ENCODE data around the gene RMRP.

RMRP gene

GRCh38 chr9:35686222-35687203 lies 28.7 kb upstream of the RMRP start:
- no peak for DNase-seq (ENCODE audit: low spot score)

DNA sequence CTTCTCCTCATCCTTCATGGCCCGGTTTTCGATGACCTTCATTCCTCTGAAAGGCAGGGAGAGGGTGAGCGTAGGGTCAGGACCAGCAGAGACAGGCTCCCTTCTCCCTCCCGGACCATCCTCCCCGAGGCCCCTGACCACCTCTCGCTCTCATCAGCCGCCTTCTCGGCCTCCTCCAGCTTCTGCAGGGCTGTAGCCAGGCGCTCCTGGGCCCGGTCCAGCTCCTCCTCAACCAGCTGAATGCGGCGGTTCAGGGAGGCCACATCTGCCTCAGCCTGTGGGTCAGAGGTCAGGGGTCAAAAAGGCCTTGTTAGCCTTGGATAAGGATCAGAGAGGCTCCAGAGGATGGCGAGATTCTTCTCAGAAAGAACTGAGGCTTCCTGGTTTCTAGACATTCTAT lies 27.7 kb upstream of the RMRP start:
- DNase-seq (ENCODE audit: low spot score) = no peak

- no peak for DNase-seq (ENCODE audit: low spot score)
Observed at GRCh38 chr9:35684921-35685320, 27.1 kb upstream of the RMRP start.

DNA sequence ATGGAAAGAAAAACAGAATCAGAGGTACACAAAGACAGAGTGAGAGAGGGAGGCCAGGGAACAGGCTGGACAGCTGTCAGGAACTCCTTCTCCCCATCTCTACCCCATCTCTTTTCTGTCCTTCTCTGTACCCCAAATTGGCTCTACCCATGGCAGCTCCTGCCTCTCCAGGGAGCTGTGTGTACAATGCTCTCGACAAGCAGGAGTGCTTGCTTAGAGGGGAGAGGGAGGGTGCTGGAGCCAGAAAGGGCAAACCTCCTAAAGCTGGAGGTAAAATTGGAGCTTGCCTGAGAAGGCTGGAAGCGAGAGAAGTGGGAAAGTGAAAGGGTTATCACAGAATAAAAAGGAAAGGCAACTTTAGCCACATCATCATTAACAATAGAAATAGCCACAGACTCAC lies 25.5 kb upstream of the RMRP start:
- DNase-seq (ENCODE audit: low spot score) = no peak

DNA sequence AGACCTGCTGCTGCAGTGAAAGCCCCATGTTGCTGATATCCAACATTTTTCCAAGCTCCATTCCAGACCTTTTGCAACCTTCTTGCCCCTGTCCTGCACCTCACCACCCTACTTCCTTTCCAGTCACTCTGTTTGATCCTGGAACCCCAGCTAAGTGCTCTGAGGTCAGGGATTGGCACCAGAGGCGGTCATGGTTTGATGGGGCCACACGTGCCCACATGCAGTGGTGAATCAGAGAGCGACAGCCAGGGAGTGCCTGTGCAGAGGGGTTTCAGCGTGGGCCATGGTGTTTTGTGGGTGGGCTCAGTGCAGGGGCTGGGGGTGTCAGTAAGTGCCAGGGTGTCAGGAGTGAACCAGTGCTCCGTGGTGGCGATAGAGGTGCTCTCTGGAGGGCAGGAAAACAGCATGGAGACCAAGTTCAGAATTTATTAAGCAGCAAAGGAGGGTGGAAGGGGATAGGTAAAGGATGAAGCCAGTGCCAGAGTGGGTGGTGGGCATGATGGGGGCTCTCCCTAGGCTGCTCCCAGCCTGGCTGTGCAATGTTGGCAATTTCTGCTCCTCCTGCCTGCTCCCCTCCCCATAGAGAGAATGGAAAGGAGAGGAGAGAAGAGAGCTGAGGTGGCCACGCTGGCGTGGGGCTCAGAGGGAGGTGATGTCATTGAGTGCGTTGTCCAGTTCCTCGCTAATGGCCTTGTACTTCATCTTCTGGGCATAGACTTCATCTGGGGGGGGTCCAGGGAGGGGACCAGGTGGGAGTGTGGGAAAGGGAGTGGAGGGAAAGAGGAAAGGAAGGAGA lies 24.9 kb upstream of the RMRP start:
- DNase-seq (ENCODE audit: low spot score) = no peak

DNA sequence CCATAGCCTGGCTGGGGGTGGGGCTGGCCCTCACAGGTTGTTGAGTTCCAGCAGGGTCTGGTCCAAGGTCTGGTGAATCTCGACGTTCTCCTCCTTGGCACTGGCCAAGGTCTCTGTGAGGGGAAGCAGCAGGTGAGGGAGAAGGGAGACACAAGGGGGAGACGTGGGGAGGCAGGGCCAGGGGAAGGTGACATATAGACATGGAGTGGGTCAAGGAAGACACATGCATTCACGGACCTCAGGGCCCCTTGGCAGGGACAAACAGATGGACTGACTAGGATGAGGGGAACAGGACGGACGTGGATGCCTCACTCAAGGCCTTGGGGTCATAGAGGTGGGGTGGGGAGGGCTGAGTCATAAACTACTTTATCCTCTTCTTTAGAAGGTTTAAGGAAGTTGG lies 24.2 kb upstream of the RMRP start:
- DNase-seq (ENCODE audit: low spot score) = no peak

- no peak for DNase-seq (ENCODE audit: low spot score)
Observed at GRCh38 chr9:35681341-35682002, 23.7 kb upstream of the RMRP start.

GRCh38 chr9:35680331-35681105 lies 22.7 kb upstream of the RMRP start:
- DNase-seq (ENCODE audit: low spot score) = no peak

GRCh38 chr9:35679766-35680330 lies 22.0 kb upstream of the RMRP start:
- DNase-seq (ENCODE audit: low spot score) = no peak

- no peak for DNase-seq (ENCODE audit: low spot score)
Observed at GRCh38 chr9:35679091-35679490, 21.3 kb upstream of the RMRP start.

GRCh38 chr9:35675732-35676392 lies 18.0 kb upstream of the RMRP start:
- DNase-seq (ENCODE audit: low spot score) = peak; percentile 17

DNA sequence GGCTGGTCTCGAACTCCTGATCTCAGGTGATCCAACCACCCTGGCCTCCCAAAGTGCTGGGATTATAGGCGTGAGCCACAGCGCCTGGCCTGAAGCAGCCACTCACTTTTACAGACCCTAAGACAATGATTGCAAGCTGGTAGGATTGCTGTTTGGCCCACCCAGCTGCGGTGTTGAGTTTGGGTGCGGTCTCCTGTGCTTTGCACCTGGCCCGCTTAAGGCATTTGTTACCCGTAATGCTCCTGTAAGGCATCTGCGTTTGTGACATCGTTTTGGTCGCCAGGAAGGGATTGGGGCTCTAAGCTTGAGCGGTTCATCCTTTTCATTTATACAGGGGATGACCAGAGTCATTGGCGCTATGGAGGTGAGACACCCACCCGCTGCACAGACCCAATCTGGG lies 17.4 kb upstream of the RMRP start:
- DNase-seq (ENCODE audit: low spot score) = no peak

GRCh38 chr9:35674025-35674361 lies 16.2 kb upstream of the RMRP start:
- no peak for DNase-seq (ENCODE audit: low spot score)

DNA sequence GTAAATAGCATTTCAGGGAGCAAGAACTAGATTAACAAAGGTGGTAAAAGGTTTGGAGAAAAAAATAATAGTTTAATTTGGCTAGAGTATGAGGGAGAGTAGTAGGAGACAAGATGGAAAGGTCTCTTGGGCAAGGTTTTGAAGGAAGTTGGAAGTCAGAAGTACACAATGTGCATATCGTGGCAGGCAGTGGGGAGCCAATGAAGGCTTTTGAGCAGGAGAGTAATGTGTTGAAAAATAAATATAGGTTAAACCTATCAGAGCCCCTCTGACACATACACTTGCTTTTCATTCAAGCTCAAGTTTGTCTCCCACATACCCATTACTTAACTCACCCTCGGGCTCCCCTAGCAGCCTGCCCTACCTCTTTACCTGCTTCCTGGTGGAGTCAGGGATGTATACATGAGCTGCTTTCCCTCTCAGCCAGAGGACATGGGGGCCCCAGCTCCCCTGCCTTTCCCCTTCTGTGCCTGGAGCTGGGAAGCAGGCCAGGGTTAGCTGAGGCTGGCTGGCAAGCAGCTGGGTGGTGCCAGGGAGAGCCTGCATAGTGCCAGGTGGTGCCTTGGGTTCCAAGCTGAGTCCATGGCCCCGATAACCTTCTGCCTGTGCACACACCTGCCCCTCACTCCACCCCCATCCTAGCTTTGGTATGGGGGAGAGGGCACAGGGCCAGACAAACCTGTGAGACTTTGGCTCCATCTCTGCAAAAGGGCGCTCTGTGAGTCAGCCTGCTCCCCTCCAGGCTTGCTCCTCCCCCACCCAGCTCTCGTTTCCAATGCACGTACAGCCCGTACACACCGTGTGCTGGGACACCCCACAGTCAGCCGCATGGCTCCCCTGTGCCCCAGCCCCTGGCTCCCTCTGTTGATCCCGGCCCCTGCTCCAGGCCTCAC lies 15.6 kb upstream of the RMRP start, which contains the start of gene CA9:
Gene CA9, plus strand, starts transcription at position 797 of the 893 bp plus-strand sequence. Its CDS starts 32 bp downstream, at position 829.
- no peak for DNase-seq (ENCODE audit: low spot score)

GRCh38 chr9:35669331-35670145 lies 11.7 kb upstream of the RMRP start:
- DNase-seq (ENCODE audit: low spot score) = no peak

DNA sequence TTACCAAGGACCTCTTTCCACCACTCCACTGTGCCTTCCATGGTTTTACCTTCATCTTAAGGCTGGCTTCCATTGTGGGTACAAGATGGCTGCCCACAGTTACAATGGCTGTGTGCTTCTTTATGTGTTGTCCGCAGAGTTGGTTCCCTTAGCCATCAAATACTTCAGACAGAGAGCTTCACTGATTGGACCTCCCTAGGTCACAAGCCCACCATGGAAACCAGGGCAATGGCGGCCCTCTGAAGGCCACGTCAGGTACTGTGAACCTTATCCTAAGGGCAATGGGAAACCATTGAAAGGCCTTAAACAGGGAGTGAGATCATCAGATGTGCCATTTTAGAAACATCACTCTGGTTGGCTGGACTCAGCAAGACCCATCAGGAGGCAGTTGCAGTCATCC lies 10.1 kb upstream of the RMRP start:
- DNase-seq (ENCODE audit: low spot score) = no peak

DNA sequence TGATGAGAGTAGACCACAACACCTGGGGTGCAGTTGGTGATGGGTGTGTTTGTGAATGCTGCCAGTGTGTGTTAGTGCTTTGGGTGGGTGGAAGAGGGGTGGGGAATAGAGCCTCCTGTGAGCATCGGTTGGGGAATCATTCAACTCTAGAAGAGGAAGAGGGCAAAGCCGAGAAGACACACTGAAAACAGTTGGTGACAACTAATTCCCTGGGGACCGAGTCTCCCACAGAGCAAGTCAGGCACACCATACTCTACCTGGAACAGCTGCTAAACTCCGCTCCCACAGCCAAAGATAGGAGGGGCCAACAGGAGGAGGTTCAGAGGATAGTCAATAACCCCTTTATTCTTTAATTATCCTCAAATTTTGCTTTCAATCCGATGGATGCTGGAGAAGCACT lies 8.7 kb upstream of the RMRP start:
- DNase-seq (ENCODE audit: low spot score) = no peak

DNA sequence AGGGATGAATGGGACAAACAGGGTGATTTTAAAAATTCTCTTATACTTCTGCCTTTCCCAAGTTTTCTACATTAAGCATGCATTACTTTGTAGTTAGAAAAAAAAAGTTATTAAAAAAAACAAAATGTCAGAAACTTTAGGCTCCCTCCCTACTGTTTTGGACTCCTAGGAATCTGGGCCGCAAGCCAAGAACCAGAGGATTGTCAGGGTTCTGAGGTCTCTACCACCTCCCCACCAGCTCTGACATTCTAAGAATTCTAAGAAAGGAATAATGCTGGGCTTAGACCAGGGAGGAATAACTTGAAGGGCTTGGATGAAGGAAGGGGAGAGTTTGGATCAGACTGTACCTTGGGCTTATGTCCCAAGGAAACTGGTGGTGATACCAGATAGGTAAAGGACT lies 8.2 kb upstream of the RMRP start:
- no peak for DNase-seq (ENCODE audit: low spot score)

DNA sequence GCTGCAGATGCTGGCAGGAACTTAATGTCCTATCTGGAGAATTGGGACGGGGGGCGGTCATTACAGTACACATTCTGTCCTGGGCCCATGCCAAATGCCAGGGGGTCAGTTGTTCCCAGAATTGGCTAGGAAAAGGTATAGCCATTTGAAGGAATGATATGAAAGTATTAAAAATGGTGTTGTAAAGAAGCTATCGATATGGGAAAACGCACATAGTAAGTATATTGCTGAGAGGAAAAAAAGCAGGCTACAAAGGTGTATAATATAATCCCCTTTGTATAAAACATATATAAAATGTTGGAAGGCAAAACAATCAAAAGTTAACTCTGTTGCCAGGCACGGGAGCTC lies 7.6 kb upstream of the RMRP start:
- no peak for DNase-seq (ENCODE audit: low spot score)
